ENCODE data around the gene PWP1. TPM values are rescaled to one million over a fixed set of nuclear protein-coding genes. Genes with fewer than 3 reads are reported as not detected.

The PWP1 gene
- total and polyA plus RNA-seq, 2 of the 4 experiments (the other 2 are of a cell fraction), result 143 to 179 TPM

GRCh38 chr12:107679336-107679735, 6.3 kb upstream of the PWP1 start:
- Histone ChIP-seq H3K4me3 (ENCODE audit: insufficient read depth, low read depth, low read length) (no peak overlapping the region), H4K91ac (ENCODE audit: insufficient read depth, low read depth, low read length) (no peak overlapping the region), H3K27ac (ENCODE audit: insufficient read depth, low read length) (no peak overlapping the region), H3K36me3 (ENCODE audit: control insufficient read depth, insufficient read depth, low read length) (no peaks in the 10 kb centered on the region), H4K8ac (ENCODE audit: low read depth in 2 of 2, low read length in 2 of 2) (no peak overlapping the region), H3K56ac (ENCODE audit: extremely low read depth, insufficient read depth, low read length) (no peak overlapping the region), H4K20me1 (ENCODE audit: insufficient read depth, low read length) (no peaks in the 10 kb centered on the region), H2AK5ac (ENCODE audit: low read depth, low read length) (no peak overlapping the region), H3K9ac (ENCODE audit: low read depth, low read length) (no peak overlapping the region), H3K14ac (replicated peaks; ENCODE audit: low read depth, low read length) (no peak overlapping the region), H3K27me3 (ENCODE audit: control insufficient read depth, insufficient read depth, low read length) (peaks cover 30% of the 10 kb centered on the region), H2BK5ac (ENCODE audit: low read depth, low read length, poor library complexity, severe bottlenecking) (no peak overlapping the region), H3K18ac (ENCODE audit: low read depth, low read length) (no peak overlapping the region), H3K9me3 (ENCODE audit: control insufficient read depth, insufficient read depth, low read length) (no peaks in the 10 kb centered on the region), H3K4me2 (ENCODE audit: low read depth, low read length) (no peak overlapping the region), H3K9me1 (ENCODE audit: insufficient read depth, low read length) (no peaks in the 10 kb centered on the region), H3K23ac (ENCODE audit: low read depth, low read length) (no peak overlapping the region), H4K5ac (ENCODE audit: low read depth, low read length) (no peak overlapping the region), H3K4ac (ENCODE audit: low read depth, low read length) (no peak overlapping the region), H2AFZ (replicated peaks; ENCODE audit: low read length, poor library complexity) (no peak overlapping the region), H2AK9ac (replicated peaks; ENCODE audit: low read depth, low read length, poor library complexity) (no peak overlapping the region), H2BK20ac (ENCODE audit: low read depth, low read length) (no peak overlapping the region), H2BK120ac (ENCODE audit: low read depth, low read length) (no peak overlapping the region), H3K79me1 (ENCODE audit: low read depth in 1 of 2, low read length in 2 of 2) (no peaks in the 10 kb centered on the region), H3K4me1 (ENCODE audit: control insufficient read depth, insufficient read depth, low read length) (no peaks in the 10 kb centered on the region), H2BK15ac (ENCODE audit: low read depth, low read length) (no peak overlapping the region)
- ChIA-PET CTCF (interaction anchor here (1.2 to 1.6 kb wide), 2 partner anchors 16 to 206 kb away, joined by 3 to 5 read pairs; no protein-coding TSS in a partner anchor), POLR2A (ENCODE audit: unreplicated experiment) (no interaction called here)
- DNase-seq (no peak), ATAC-seq (ENCODE audit: low read depth) (no peak)
- no peak for TF ChIP-seq RCOR1 (IDR thresholded peaks at IDR 0.05; ENCODE audit: insufficient replicate concordance, low read length)
- TF ChIP-seq NFE2L2 (IDR thresholded peaks at IDR 0.05; ENCODE audit: low read depth, low read length), result no peak
- no peak for TF ChIP-seq FOS (IDR thresholded peaks at IDR 0.05; ENCODE audit: low read depth, low read length)
- TF ChIP-seq RAD21 (IDR thresholded peaks at IDR 0.05; ENCODE audit: low read length), result no peak
- TF ChIP-seq SMC3 (IDR thresholded peaks at IDR 0.05; ENCODE audit: low read depth, low read length), result no peak
- TF ChIP-seq CHD1 (IDR thresholded peaks at IDR 0.05; ENCODE audit: low read depth, low read length), result no peak
- no peak for TF ChIP-seq USF2 (IDR thresholded peaks at IDR 0.05; ENCODE audit: low read depth, low read length)
- no peak for TF ChIP-seq RFX5 (IDR thresholded peaks at IDR 0.05; ENCODE audit: low read depth, low read length)
- no peak for TF ChIP-seq CTCF (conservative IDR thresholded peaks at IDR 0.05; ENCODE audit: low read depth, low read length)
- no peak for TF ChIP-seq CEBPB (IDR thresholded peaks at IDR 0.05; ENCODE audit: low read depth, low read length)
- intact Hi-C loops (cut with micrococcal nuclease), result loop anchor here (5.0 kb wide), 1 partner anchor 547 kb away; no protein-coding TSS in a partner anchor
- in situ Hi-C loops (cut with MboI; ENCODE audit: low sequenced_read_pairs), result loop anchor here (5.0 to 25.0 kb wide), 2 partner anchors 208 to 833 kb away; partner anchors contain the start of gene FICD
- WGBS, 2 experiments (ENCODE audit: extremely low coverage in 2 of 2, insufficient read length in 1 of 2), result no CpG with 5 or more reads among the region's 6 CpGs
- no TSS peak for BruUV-seq (replicated peaks)
- dilution Hi-C loops (cut with HindIII; ENCODE audit: low sequenced_read_pairs, unreplicated experiment), result no loop called here

All from IMR-90 (cell line).